Activated CD8-positive, alpha-beta memory T cell treated with anti-CD3 and anti-CD28 coated beads, Interleukin-2, amount 10 ng/mL, durations not matched to agents 7 days and 5 days (primary cell): ENCODE data around the gene SPTBN4. TPM values are rescaled to one million over a fixed set of nuclear protein-coding genes. Genes with fewer than 3 reads are reported as not detected.
"Not testable (repeated sequence)": the region's sequence is repeated elsewhere in the genome, so short reads cannot be mapped to it uniquely, and the experiment has no call there.

Source experiments
- ATAC-seq: fragments of 150-1000 bp; cut with Tn5 transposase; one replicate; pipeline ENCODE4 v1.10.0; 2021; ENCODE audit warnings: moderate library complexity
- CTCF ChIA-PET: fragments of 350-600 bp; sonication (Branson Sonifier 250); formaldehyde crosslinking; loops from one replicate; lab custom pipeline; 2021; ENCODE audit warnings: antibody characterized with exemption; lab: Charles Lee
- DNase-seq: peaks from one replicate; pipeline ENCODE4 v3.0.0-alpha.2; 2020
- H3K27ac Mint-ChIP-seq: one replicate; pipeline ENCODE4 v1.8.0; 2021; ENCODE audit warnings: mild to moderate bottlenecking, mixed read lengths
- H3K27me3 Mint-ChIP-seq: one replicate; pipeline ENCODE4 v1.8.0; 2021; ENCODE audit warnings: mixed read lengths
- H3K36me3 Mint-ChIP-seq: one replicate; pipeline ENCODE4 v1.8.0; 2021; ENCODE audit warnings: mild to moderate bottlenecking, mixed read lengths
- H3K4me1 Mint-ChIP-seq: one replicate; pipeline ENCODE4 v1.8.0; 2021; ENCODE audit warnings: mixed read lengths
- H3K4me3 Mint-ChIP-seq: one replicate; pipeline ENCODE4 v1.8.0; 2021; ENCODE audit warnings: mild to moderate bottlenecking, moderate library complexity, mixed read lengths
- H3K9me3 Mint-ChIP-seq: one replicate; pipeline ENCODE4 v1.8.0; 2022; ENCODE audit warnings: low read depth, mixed read lengths
- total RNA-seq, 2 experiments: library from RNA; stranded (reverse); gene quantifications; one replicate each; pipeline ENCODE4 v1.2.3, GENCODE V29; 2021

The SPTBN4 gene
- total RNA-seq, 2 experiments from 2014 or later: 0.30 to 0.44 TPM

GRCh38 chr19:40444000-40444824, 22.6 kb upstream of the SPTBN4 start, which contains the start of gene SERTAD3:
Gene SERTAD3, minus strand, starts transcription at chr19:40444335. Its CDS starts 2,255 bp downstream, at chr19:40442080.
- Mint-ChIP-seq H3K4me3 (peak within 1 kb of the TSS; percentile 95), H3K9me3 (no peaks in the 10 kb centered on the region), H3K36me3 (peaks cover 7% of the 10 kb centered on the region), H3K4me1 (peaks cover 22% of the 10 kb centered on the region), H3K27me3 (no peaks in the 10 kb centered on the region), H3K27ac (peak within 1 kb of the TSS; percentile 97)
- ATAC-seq (peak; percentile 80), DNase-seq (peak; percentile 98)
- CTCF ChIA-PET: interaction anchor here (1.0 to 3.0 kb wide), 9 partner anchors 14 to 139 kb away, joined by 3 to 28 read pairs (median 6); partner anchors contain the start of genes BLVRB and SERTAD1

- H3K27ac Mint-ChIP-seq: peak overlapping the region; percentile 97
- no peaks in the 10 kb centered on the region for H3K9me3 Mint-ChIP-seq
- H3K27me3 Mint-ChIP-seq: no peaks in the 10 kb centered on the region
- peaks cover 20% of the 10 kb centered on the region for H3K4me1 Mint-ChIP-seq
- ATAC-seq (no peak), DNase-seq (no peak)
- CTCF ChIA-PET: interaction anchor here (1.0 to 3.0 kb wide), 3 partner anchors 19 to 140 kb away, joined by 4 to 28 read pairs (median 4); partner anchors contain the start of gene BLVRB
- peak overlapping the region; percentile 95 for H3K4me3 Mint-ChIP-seq
- peaks cover 7% of the 10 kb centered on the region for H3K36me3 Mint-ChIP-seq
Observed at GRCh38 chr19:40444825-40445312, 21.9 kb upstream of the SPTBN4 start.

GRCh38 chr19:40445780-40446262, 21.0 kb upstream of the SPTBN4 start:
- H3K36me3 Mint-ChIP-seq: peaks cover 5% of the 10 kb centered on the region
- H3K4me1 Mint-ChIP-seq: peaks cover 20% of the 10 kb centered on the region
- H3K9me3 Mint-ChIP-seq: no peaks in the 10 kb centered on the region
- ATAC-seq: no peak
- H3K27me3 Mint-ChIP-seq: no peaks in the 10 kb centered on the region
- no peak for DNase-seq
- CTCF ChIA-PET: interaction anchor here (1.2 to 1.5 kb wide), 2 partner anchors 25 kb away, joined by 4 to 7 read pairs; no protein-coding TSS in a partner anchor
- no peak overlapping the region for H3K27ac Mint-ChIP-seq
- H3K4me3 Mint-ChIP-seq: no peak overlapping the region

- CTCF ChIA-PET: interaction anchor here (1.5 to 1.8 kb wide), 2 partner anchors 19 to 26 kb away, joined by 7 to 9 read pairs; partner anchors contain the start of gene BLVRB
- H3K27ac Mint-ChIP-seq: no peak overlapping the region
- no peaks in the 10 kb centered on the region for H3K9me3 Mint-ChIP-seq
- no peaks in the 10 kb centered on the region for H3K27me3 Mint-ChIP-seq
- no peak overlapping the region for H3K4me3 Mint-ChIP-seq
- no peak for DNase-seq
- ATAC-seq: no peak
- H3K4me1 Mint-ChIP-seq: peaks cover 16% of the 10 kb centered on the region
- peaks cover under 1% of the 10 kb centered on the region for H3K36me3 Mint-ChIP-seq
Observed at GRCh38 chr19:40446263-40446784, 20.5 kb upstream of the SPTBN4 start.

- CTCF ChIA-PET: no interaction called here
- H3K27me3 Mint-ChIP-seq: no peaks in the 10 kb centered on the region
- H3K4me1 Mint-ChIP-seq: peaks cover 6% of the 10 kb centered on the region
- no peak for ATAC-seq
- no peak overlapping the region for H3K27ac Mint-ChIP-seq
- H3K9me3 Mint-ChIP-seq: no peaks in the 10 kb centered on the region
- DNase-seq: no peak
- H3K4me3 Mint-ChIP-seq: no peak overlapping the region
- H3K36me3 Mint-ChIP-seq: no peaks in the 10 kb centered on the region
Observed at GRCh38 chr19:40449506-40449905, 17.3 kb upstream of the SPTBN4 start.

- H3K27ac Mint-ChIP-seq: no peak overlapping the region
- CTCF ChIA-PET: interaction anchor here (0.6 to 1.0 kb wide), 3 partner anchors 14 to 145 kb away, joined by 3 to 5 read pairs (median 4); partner anchors contain the start of gene BLVRB
Observed at GRCh38 chr19:40450664-40451063, 16.1 kb upstream of the SPTBN4 start.

GRCh38 chr19:40452016-40452415, 14.8 kb upstream of the SPTBN4 start:
- peak overlapping the region; percentile 24 for H3K27ac Mint-ChIP-seq
- no peaks in the 10 kb centered on the region for H3K36me3 Mint-ChIP-seq
- ATAC-seq: no peak
- no peaks in the 10 kb centered on the region for H3K9me3 Mint-ChIP-seq
- DNase-seq: no peak
- CTCF ChIA-PET: no interaction called here
- H3K4me1 Mint-ChIP-seq: no peaks in the 10 kb centered on the region
- H3K4me3 Mint-ChIP-seq: no peak overlapping the region
- no peaks in the 10 kb centered on the region for H3K27me3 Mint-ChIP-seq

More at GRCh38 chr19:40450664-40451063, 16.1 kb upstream of the SPTBN4 start:
- no peak for ATAC-seq
- Mint-ChIP-seq H3K9me3 (no peaks in the 10 kb centered on the region), H3K27me3 (no peaks in the 10 kb centered on the region), H3K4me3 (no peak overlapping the region), H3K4me1 (no peaks in the 10 kb centered on the region), H3K36me3 (no peaks in the 10 kb centered on the region)
- DNase-seq: no peak

GRCh38 chr19:40453151-40453735, 13.6 kb upstream of the SPTBN4 start:
- CTCF ChIA-PET: interaction anchor here (1.0 to 1.5 kb wide), 3 partner anchors 12 to 148 kb away, joined by 3 to 8 read pairs (median 6); partner anchors contain the start of gene BLVRB

GRCh38 chr19:40453943-40454342, 12.9 kb upstream of the SPTBN4 start:
- not testable (repeated sequence) for ATAC-seq, H3K4me1 Mint-ChIP-seq, H3K27me3 Mint-ChIP-seq, H3K36me3 Mint-ChIP-seq, H3K4me3 Mint-ChIP-seq, H3K9me3 Mint-ChIP-seq, H3K27ac Mint-ChIP-seq, DNase-seq
- CTCF ChIA-PET: interaction anchor here (0.6 to 1.6 kb wide), 5 partner anchors 11 to 1113 kb away, joined by 3 to 8 read pairs (median 6); partner anchors contain the start of gene BLVRB

More at GRCh38 chr19:40453151-40453735, 13.6 kb upstream of the SPTBN4 start:
- Mint-ChIP-seq H3K27me3 (no peaks in the 10 kb centered on the region), H3K9me3 (no peaks in the 10 kb centered on the region), H3K27ac (no peak overlapping the region), H3K36me3 (no peaks in the 10 kb centered on the region), H3K4me1 (no peaks in the 10 kb centered on the region), H3K4me3 (no peak overlapping the region)
- no peak for ATAC-seq
- DNase-seq: no peak

- ATAC-seq: no peak
- DNase-seq: no peak
- no peaks in the 10 kb centered on the region for H3K9me3 Mint-ChIP-seq
- CTCF ChIA-PET: interaction anchor here (1.3 to 1.7 kb wide), 2 partner anchors 10 to 152 kb away, joined by 3 to 4 read pairs; partner anchors contain the start of gene SPTBN4
- no peaks in the 10 kb centered on the region for H3K4me1 Mint-ChIP-seq
- H3K27ac Mint-ChIP-seq: no peak overlapping the region
- H3K27me3 Mint-ChIP-seq: no peaks in the 10 kb centered on the region
- H3K4me3 Mint-ChIP-seq: no peak overlapping the region
- H3K36me3 Mint-ChIP-seq: no peaks in the 10 kb centered on the region
Observed at GRCh38 chr19:40457048-40457447, 9.8 kb upstream of the SPTBN4 start.

GRCh38 chr19:40457953-40458596, 8.7 kb upstream of the SPTBN4 start:
- no peak overlapping the region for H3K4me3 Mint-ChIP-seq

GRCh38 chr19:40458597-40458974, 8.2 kb upstream of the SPTBN4 start:
- no peak for DNase-seq
- no peak overlapping the region for H3K27ac Mint-ChIP-seq
- H3K4me1 Mint-ChIP-seq: peaks cover 7% of the 10 kb centered on the region
- no peaks in the 10 kb centered on the region for H3K9me3 Mint-ChIP-seq
- ATAC-seq: no peak
- H3K4me3 Mint-ChIP-seq: no peak overlapping the region
- CTCF ChIA-PET: no interaction called here
- H3K27me3 Mint-ChIP-seq: no peaks in the 10 kb centered on the region
- H3K36me3 Mint-ChIP-seq: no peaks in the 10 kb centered on the region

More at GRCh38 chr19:40457953-40458596, 8.7 kb upstream of the SPTBN4 start:
- ATAC-seq (no peak), DNase-seq (no peak)
- CTCF ChIA-PET: no interaction called here
- Mint-ChIP-seq H3K27me3 (no peaks in the 10 kb centered on the region), H3K4me1 (peaks cover 3% of the 10 kb centered on the region), H3K9me3 (no peaks in the 10 kb centered on the region), H3K36me3 (no peaks in the 10 kb centered on the region), H3K27ac (no peak overlapping the region)
